Measurements from ENCODE around the gene ROPN1B.
"Not testable (repeated sequence)": the region's sequence is repeated elsewhere in the genome, so short reads cannot be mapped to it uniquely, and the experiment has no call there.

The ROPN1B gene

DNA sequence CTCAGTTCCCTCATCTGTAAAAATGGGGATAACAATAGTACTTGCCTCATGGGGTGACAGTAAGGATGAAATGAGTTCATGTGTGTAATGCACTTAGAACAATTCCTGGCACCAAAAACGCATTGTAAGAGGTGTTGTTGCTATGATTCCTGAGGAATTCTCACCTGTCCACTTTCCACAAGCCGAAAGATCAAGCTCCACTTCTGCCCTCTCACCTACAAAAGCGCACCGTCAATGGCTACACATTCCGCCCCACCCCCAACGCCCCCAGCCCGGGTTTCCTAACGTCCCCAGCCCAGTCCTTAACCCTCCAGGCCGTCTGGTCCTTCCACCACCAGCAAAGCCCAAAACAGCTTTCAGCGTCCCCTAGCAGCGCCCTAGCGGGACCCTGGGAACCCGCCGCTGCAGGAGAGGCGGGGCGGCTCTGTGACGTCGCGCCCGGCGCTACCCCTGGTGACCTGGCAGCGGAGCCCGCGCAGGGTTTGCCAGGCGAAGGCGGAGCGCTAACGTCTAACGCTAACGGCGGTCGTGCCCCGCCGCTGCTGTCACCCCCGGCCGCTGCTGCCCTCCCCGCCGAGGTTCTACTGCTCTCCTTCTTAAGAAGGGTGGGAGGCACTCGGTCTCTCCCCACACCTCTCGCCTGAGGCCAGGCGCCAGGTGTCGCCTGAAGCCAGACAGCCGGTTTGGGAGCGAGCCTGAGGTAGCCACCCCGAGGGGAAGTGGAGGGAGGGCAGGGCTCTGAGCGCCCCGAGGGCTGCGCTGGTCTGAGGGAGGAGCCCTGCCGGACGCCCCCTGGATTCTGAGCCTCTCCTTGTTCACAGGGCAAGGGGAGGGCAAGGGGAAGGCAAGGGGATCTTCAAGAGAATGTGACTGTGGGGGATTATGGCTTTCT lies at the start of gene ROPN1B:
Gene ROPN1B (plus strand): TSS at position 478 of the 892 bp plus-strand sequence. CDS start 2,877 bp downstream, outside the sequence.
- H3K9me3 ChIP-seq (ENCODE audit: control insufficient read depth in 1 of 2, low read length in 2 of 2); H3K36me3 ChIP-seq (ENCODE audit: control insufficient read depth in 1 of 2, insufficient read depth in 2 of 2, low read length in 2 of 2); H3K4me3 ChIP-seq (ENCODE audit: low read depth in 1 of 2, low read length in 2 of 2); H3K27me3 ChIP-seq (ENCODE audit: low read depth, low read length); H3K4me1 ChIP-seq (ENCODE audit: control insufficient read depth in 1 of 2, insufficient read depth in 2 of 2, low read length in 2 of 2); H3K27ac ChIP-seq (ENCODE audit: low read length): not testable (repeated sequence)

DNA sequence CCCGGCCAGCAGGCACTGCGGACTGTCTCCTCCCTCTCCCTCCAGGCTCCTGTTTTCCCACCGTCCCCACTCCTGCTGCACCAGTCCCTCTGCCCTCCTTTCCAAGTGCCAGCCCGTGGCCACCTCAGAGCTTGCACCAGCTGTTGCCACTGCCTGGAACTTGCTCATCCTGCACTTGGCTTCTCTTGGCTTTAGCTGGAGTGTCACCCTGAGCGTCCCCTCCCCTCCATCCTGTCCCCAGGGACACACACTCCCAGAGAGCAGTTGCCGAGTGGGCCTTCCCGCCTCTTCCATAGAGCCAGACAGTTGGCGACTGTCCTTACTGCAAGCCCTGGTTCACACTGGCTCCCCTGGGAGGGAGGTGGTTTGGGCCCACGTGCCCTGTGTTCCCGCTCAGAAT lies 48.8 kb upstream of the ROPN1B start:
- H3K27me3 ChIP-seq (ENCODE audit: low read depth, low read length); H3K4me1 ChIP-seq (ENCODE audit: control insufficient read depth in 1 of 2, insufficient read depth in 2 of 2, low read length in 2 of 2); H3K4me3 ChIP-seq (ENCODE audit: low read depth in 1 of 2, low read length in 2 of 2); H3K36me3 ChIP-seq (ENCODE audit: control insufficient read depth in 1 of 2, insufficient read depth in 2 of 2, low read length in 2 of 2); H3K9me3 ChIP-seq (ENCODE audit: control insufficient read depth in 1 of 2, low read length in 2 of 2); H3K27ac ChIP-seq (ENCODE audit: low read length): not testable (repeated sequence)

DNA sequence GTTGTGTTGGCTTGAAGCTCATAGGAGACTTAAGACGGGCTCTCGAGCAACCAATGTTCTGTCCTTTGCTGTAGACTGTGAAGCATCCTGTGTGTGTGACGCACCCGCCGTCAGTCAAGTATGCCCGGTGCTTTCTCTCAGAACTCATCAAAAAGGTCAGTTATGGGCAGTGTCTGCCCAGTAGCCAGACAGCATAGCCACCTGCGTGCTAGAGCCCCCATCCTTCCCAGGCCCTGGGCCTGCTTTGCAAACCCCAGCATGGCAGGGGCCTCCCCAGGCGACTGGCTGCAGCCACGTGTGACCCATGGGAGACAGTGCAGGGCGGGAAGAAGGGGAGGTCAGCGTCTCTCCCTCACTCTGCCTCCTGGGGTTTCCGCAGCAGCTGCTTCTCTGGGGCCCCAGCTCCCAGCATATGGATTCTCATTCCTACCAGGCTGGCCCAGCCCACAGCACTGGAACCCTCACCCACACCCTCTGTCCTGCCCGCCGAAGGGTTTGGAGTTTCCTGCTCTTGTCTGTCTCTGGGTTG lies 48.2 kb upstream of the ROPN1B start:
- H3K4me3 ChIP-seq (ENCODE audit: low read depth in 1 of 2, low read length in 2 of 2); H3K36me3 ChIP-seq (ENCODE audit: control insufficient read depth in 1 of 2, insufficient read depth in 2 of 2, low read length in 2 of 2): not testable (repeated sequence)

DNA sequence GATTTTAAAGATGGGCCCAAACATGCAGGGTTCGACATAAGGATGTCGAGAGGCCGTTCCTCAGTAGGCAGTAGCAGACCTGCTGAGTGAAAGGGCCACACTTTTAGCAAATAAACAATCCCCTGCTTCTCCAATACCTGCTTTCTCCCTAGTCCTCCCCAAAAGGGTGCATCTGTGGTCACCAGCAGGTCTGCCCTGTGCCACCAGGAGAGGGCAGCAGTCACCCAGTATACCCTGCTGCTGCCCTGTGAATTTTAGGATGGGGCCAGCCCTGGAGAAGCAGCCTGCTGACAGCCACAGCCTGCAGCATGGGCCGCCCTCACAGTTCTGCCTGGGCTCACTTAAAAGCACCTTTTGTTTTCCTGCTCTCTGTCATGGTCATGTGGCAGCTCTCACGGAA lies 47.3 kb upstream of the ROPN1B start:
- not testable (repeated sequence) for H3K27me3 ChIP-seq (ENCODE audit: low read depth, low read length); H3K4me3 ChIP-seq (ENCODE audit: low read depth in 1 of 2, low read length in 2 of 2); H3K36me3 ChIP-seq (ENCODE audit: control insufficient read depth in 1 of 2, insufficient read depth in 2 of 2, low read length in 2 of 2); H3K9me3 ChIP-seq (ENCODE audit: control insufficient read depth in 1 of 2, low read length in 2 of 2); H3K4me1 ChIP-seq (ENCODE audit: control insufficient read depth in 1 of 2, insufficient read depth in 2 of 2, low read length in 2 of 2); H3K27ac ChIP-seq (ENCODE audit: low read length)

More for the DNA sequence above, 48.2 kb upstream of the ROPN1B start:
- not testable (repeated sequence) for H3K27me3 ChIP-seq (ENCODE audit: low read depth, low read length); H3K4me1 ChIP-seq (ENCODE audit: control insufficient read depth in 1 of 2, insufficient read depth in 2 of 2, low read length in 2 of 2); H3K27ac ChIP-seq (ENCODE audit: low read length); H3K9me3 ChIP-seq (ENCODE audit: control insufficient read depth in 1 of 2, low read length in 2 of 2)

DNA sequence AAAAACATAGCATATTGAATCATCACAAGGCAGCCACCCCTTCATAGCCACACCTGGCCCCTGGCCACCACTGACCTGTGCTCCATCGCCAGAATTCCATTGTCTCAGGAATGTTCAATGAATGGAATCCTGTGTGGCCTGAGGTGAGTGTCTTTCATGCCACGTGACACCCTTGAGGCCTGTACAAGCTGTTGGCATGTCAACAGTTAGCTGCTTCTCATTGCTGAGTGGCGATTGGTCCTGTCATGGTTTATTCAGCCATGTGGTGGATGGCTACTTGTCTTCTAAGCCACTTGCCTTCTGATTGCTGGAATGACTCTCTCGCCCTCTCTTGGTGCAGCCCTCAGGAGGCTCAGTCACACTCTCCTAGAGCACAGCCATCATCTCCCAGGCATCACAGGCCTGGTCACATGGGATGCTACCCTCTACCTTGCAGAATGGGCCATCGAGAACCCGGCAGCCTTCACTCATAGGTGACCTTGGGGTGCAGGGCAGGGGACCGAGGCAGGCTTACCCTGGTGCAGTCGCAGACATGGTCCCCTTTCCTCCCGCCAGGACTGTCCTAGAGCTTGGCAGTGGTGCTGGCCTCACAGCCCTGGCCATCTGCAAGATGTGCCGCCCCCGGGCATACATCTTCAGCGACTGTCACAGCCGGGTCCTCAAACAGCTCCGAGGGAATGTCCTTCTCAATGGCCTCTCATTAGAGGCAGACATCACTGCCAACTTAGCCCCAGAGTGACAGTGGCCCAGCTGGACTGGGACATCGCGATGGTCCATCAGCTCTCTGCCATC lies 45.5 kb upstream of the ROPN1B start:
- not testable (repeated sequence) for H3K4me3 ChIP-seq (ENCODE audit: low read depth in 1 of 2, low read length in 2 of 2); H3K27ac ChIP-seq (ENCODE audit: low read length); H3K27me3 ChIP-seq (ENCODE audit: low read depth, low read length); H3K36me3 ChIP-seq (ENCODE audit: control insufficient read depth in 1 of 2, insufficient read depth in 2 of 2, low read length in 2 of 2); H3K9me3 ChIP-seq (ENCODE audit: control insufficient read depth in 1 of 2, low read length in 2 of 2); H3K4me1 ChIP-seq (ENCODE audit: control insufficient read depth in 1 of 2, insufficient read depth in 2 of 2, low read length in 2 of 2)

DNA sequence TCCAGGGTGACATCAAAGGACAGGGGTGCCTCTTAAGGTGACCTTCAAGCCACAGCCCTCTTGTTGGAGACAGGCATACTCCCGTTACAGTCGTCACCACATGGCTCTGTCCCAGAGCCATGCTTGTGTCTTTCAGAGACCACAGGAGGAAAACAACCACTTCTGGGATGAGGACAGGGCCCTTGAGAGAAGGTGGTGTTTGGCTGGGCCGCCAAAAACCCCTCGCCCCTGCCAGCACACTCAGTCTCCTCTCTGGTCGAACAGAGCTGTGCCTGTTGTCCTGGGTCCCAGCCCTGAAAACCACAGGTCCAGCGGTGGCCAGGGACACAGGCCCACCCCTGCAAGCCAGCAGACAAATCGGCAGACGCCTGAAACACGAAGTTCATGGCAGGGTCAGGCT lies 44.7 kb upstream of the ROPN1B start:
- H3K4me3 ChIP-seq (ENCODE audit: low read depth in 1 of 2, low read length in 2 of 2); H3K27me3 ChIP-seq (ENCODE audit: low read depth, low read length); H3K9me3 ChIP-seq (ENCODE audit: control insufficient read depth in 1 of 2, low read length in 2 of 2); H3K27ac ChIP-seq (ENCODE audit: low read length); H3K4me1 ChIP-seq (ENCODE audit: control insufficient read depth in 1 of 2, insufficient read depth in 2 of 2, low read length in 2 of 2); H3K36me3 ChIP-seq (ENCODE audit: control insufficient read depth in 1 of 2, insufficient read depth in 2 of 2, low read length in 2 of 2): not testable (repeated sequence)

DNA sequence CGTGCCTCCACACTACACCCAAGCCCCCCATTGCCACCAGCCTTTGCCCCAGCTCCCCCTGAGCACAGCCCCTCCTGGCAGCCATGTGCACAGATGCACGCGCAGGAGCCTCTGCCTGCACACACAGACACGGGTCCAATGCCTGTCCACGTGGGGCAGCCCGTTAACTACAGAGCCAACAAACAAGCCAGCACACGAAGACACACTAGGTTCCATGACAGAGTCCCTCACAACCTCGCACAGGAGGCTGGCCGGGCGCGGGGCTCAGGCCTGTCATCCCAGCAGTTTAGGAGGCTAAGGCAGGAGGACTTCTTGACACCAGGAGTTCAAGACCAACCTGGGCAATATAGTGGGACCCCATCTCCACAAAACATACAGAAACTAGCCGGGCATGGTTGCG lies 43.3 kb upstream of the ROPN1B start:
- not testable (repeated sequence) for H3K4me1 ChIP-seq (ENCODE audit: control insufficient read depth in 1 of 2, insufficient read depth in 2 of 2, low read length in 2 of 2); H3K4me3 ChIP-seq (ENCODE audit: low read depth in 1 of 2, low read length in 2 of 2); H3K36me3 ChIP-seq (ENCODE audit: control insufficient read depth in 1 of 2, insufficient read depth in 2 of 2, low read length in 2 of 2); H3K27me3 ChIP-seq (ENCODE audit: low read depth, low read length); H3K9me3 ChIP-seq (ENCODE audit: control insufficient read depth in 1 of 2, low read length in 2 of 2); H3K27ac ChIP-seq (ENCODE audit: low read length)

DNA sequence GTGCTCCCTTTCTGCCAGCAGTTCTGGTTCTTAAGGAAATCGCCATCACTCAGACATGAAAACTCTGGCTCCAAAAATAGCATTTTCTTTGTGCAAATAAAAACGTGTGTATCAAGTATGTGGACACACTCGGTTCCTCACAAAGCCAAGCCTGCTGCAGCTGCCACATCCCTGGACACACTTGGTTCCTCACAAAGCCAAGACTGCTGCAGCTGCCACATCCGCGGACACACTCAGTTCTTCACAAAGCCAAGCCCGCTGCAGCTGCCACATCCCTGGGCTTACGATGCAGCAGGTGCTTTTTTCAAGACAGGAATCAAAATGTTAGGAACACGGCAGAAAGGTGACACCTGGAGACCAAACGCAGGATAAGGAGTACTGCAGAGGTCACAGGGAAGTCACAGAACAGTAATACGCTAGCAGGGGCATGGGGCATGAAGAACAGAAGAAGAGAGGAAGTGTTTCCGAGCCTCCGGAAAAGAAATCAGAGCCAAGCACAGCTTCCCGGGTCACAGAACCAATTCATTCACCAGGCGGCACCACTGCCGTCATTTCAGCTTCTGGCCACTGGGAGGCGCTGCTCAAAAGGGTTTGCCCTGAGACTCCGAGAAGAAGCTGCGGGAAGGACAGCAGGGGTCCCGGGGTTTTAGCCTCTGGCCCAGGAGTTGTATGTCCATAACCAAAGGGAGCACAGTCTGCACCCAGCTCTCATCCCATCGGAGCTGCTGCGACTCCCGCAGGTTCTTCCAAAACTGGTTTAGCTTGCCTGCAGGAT lies 40.0 kb upstream of the ROPN1B start:
- H3K27ac ChIP-seq (ENCODE audit: low read length); H3K4me3 ChIP-seq (ENCODE audit: low read depth in 1 of 2, low read length in 2 of 2): not testable (repeated sequence)

DNA sequence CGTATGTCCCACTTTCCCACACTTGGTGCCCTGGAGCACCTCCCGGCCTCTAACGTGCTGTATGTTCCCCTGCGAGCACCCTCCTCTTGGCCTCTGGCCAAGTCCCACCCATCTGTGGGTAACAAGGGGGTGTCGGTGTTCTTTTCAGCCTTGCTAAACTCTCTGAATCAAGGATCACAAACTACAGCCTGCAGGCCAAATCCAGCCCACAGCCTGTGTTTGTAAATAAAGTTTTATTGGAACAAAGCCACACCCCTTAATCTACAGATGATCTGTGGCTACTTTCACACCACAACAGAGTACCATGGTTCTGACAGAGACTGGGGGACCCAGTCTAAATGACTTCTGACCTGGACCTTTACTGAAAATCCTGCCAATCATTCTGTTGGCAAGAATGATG lies 39.2 kb upstream of the ROPN1B start:
- not testable (repeated sequence) for H3K4me1 ChIP-seq (ENCODE audit: control insufficient read depth in 1 of 2, insufficient read depth in 2 of 2, low read length in 2 of 2); H3K27ac ChIP-seq (ENCODE audit: low read length); H3K9me3 ChIP-seq (ENCODE audit: control insufficient read depth in 1 of 2, low read length in 2 of 2); H3K27me3 ChIP-seq (ENCODE audit: low read depth, low read length); H3K36me3 ChIP-seq (ENCODE audit: control insufficient read depth in 1 of 2, insufficient read depth in 2 of 2, low read length in 2 of 2); H3K4me3 ChIP-seq (ENCODE audit: low read depth in 1 of 2, low read length in 2 of 2)

More for the DNA sequence above, 40.0 kb upstream of the ROPN1B start:
- H3K27me3 ChIP-seq (ENCODE audit: low read depth, low read length); H3K4me1 ChIP-seq (ENCODE audit: control insufficient read depth in 1 of 2, insufficient read depth in 2 of 2, low read length in 2 of 2); H3K36me3 ChIP-seq (ENCODE audit: control insufficient read depth in 1 of 2, insufficient read depth in 2 of 2, low read length in 2 of 2); H3K9me3 ChIP-seq (ENCODE audit: control insufficient read depth in 1 of 2, low read length in 2 of 2): not testable (repeated sequence)

DNA sequence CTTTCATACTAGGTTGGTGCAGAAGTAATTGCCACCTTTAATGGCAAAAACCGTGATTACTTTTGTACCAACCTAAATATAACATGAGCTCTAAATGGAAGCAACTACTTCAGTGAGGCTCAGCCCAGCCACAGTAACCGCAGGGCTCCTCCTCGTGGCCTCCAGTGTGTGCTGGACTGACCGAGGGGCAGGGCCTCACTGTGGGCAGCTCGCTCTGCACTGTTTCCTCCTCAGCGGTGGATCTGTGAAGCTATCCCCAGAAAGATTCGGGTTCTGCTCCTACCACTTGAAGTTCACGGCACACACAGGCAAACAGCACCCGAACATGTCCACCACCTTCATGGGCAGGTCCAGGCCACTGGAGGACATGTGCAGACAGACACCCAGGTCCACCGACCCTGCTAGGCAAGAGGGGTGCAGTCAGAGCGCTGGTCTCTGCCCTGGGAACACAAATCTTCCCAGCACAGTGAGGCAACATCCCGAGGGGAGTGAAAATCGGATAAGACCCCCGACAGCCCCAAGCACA lies 37.6 kb upstream of the ROPN1B start:
- not testable (repeated sequence) for H3K9me3 ChIP-seq (ENCODE audit: control insufficient read depth in 1 of 2, low read length in 2 of 2); H3K4me1 ChIP-seq (ENCODE audit: control insufficient read depth in 1 of 2, insufficient read depth in 2 of 2, low read length in 2 of 2); H3K27me3 ChIP-seq (ENCODE audit: low read depth, low read length)

More for the DNA sequence above, 37.6 kb upstream of the ROPN1B start:
- H3K27ac ChIP-seq (ENCODE audit: low read length); H3K4me3 ChIP-seq (ENCODE audit: low read depth in 1 of 2, low read length in 2 of 2); H3K36me3 ChIP-seq (ENCODE audit: control insufficient read depth in 1 of 2, insufficient read depth in 2 of 2, low read length in 2 of 2): not testable (repeated sequence)

Measured in muscle layer of duodenum (tissue), 2 donors.